T47D (cell line): ENCODE results near the gene OR7D4.
"Not testable (repeated sequence)": the region's sequence is repeated elsewhere in the genome, so short reads cannot be mapped to it uniquely, and the experiment has no call there.

ENCODE experiments used
- DNase-seq, 2 experiments: peaks; one replicate each; pipeline versions ENCODE4 v3.0.0 to v3.0.0-alpha.2; 2011 to 2012; ENCODE audit warnings: low read depth in 1 of 2, low spot score in 1 of 2
- JUND ChIP-seq: IDR thresholded peaks from 2 replicates; pipeline ENCODE4 v1.6.1; 2012; ENCODE audit warnings: low read depth
- in situ Hi-C: cut with HindIII; loops from 2 replicates; pipeline ENCODE4 v1.10.0; 2016; ENCODE audit warnings: low sequenced_read_pairs, low pct_unique_long_range_greater_than_20kb

OR7D4 gene

DNA sequence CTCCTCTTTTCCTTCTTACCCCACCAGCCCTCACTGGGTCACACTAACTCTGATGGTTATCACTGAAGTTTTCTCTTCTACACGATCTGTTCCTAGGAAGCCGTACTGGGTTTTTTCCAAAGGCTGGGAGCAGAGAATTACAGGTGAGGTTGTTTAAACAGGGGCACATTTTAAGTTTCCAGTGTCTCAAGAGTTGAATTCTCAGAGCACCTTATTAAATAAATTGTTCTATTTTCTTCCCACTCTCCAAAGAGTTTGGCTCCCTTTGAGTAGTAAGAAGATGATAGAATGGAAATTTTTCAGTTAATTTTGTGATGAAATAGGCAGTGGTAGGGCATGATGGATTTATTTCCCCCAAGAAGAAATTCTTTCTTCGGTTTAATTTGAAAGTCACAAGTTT is at the start of gene OR7D4:
OR7D4 (minus strand) TSS at position 101 of the 400 bp plus-strand sequence. CDS start 4,752 bp downstream, outside the sequence.
- no peak for DNase-seq
- in situ Hi-C loops: no loop called here
- no peak for TF ChIP-seq JUND

DNA sequence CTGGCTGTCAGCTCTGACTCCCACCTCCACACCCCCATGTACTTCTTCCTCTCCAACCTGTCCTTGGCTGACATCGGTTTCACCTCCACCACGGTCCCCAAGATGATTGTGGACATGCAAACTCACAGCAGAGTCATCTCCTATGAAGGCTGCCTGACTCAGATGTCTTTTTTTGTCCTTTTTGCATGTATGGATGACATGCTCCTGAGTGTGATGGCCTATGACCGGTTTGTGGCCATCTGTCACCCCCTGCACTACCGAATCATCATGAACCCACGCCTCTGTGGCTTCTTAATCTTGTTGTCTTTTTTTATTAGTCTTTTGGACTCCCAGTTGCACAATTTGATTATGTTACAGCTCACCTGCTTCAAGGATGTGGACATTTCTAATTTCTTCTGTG is 31.8 kb upstream of the OR7D4 start:
- DNase-seq: no peak
- in situ Hi-C loops: no loop called here
- no peak for TF ChIP-seq JUND

DNA sequence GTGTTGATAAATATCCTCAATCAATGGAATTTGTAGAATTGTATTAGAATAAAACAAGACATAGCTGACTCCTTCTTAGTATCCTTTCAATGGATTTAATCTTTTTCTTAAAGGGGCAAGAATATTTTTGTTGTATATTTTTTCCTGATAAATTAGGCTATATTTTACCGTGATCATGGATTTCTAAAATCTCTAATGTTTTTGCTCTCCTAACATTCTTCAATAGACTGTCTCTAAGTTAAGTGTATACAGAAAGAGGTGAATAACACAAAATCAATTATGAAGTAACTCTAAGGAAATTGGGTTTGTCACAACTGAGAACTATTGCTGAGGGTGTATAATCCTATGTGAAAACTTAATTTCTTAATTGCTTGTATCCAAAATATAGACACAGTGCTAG is 31.2 kb upstream of the OR7D4 start, which contains the start of gene OR7E24:
OR7E24 (plus strand) TSS at position 301 of the 400 bp plus-strand sequence. CDS start 114 bp downstream, outside the sequence.
- DNase-seq: no peak
- TF ChIP-seq JUND: no peak
- in situ Hi-C loops: no loop called here

DNA sequence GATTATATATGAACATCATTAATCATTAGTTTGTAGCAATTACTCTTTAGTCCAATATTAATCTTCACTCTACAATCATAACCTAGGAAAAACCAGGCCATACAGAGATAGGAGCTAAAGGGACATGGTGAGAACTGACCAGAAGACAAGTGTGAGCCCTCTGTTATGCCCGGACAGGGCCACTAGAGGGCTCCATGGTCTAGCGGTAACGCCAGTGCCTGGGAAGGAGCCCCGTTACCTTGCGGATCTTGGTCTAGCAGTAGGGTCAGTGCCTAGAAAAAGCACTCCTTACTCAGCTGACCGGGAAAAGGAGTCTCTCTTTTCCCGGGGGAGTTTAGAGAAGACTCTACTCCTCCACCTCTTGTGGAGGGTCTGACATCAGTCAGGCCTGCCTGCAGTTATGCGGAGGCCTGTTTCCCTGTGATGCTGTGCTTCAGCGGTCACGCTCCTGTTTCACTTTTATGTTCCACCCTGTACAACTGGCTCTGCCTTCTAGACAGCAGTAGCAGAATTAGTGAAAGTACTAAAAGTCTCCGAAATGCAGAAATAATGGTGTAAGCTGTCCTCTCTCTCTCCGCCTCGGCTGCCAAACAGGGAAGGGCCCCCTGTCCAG is 13.8 kb downstream of the OR7D4 start:
- peak; percentile 21 to 69 for DNase-seq
- in situ Hi-C loops: no loop called here
- no peak for TF ChIP-seq JUND

DNA sequence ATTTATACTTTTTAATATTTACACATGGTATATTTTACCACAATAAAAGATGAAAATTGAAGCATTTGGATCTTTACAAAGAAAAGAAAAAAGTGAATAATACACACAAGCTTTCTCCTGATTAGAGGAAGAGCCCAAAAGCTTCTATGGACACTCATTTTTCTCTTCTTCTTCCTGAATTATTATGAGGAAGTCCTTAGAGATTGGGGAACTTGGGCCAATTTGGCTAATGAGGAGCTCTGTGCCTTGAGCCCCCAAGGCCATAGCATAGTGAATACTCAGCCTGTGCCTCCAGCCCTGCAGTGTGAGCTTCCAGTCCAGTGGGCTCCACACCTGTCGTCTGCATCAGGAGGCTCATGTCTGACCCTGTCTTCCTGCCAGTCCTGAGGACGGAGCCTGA is 21.3 kb downstream of the OR7D4 start:
- DNase-seq, in situ Hi-C loops: not testable (repeated sequence)

DNA sequence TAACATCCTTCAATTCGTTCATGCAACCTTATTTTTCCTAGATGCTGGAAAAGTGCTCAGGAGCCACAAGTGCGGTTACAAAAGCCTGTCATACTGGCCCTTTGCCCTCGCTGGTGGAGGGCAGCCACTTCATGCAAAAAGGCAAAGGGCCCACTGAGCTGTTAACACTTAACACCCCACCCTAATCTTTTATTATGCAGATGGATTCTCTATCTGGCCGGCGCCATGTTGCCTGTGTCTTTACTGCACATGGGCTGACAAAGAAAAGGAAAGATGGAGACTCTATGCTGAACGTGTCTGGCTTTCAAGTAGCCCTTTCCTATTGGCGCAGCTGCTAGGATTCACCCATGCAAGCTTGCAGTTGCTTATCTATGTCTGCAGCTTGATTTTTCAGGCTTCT is 29.9 kb downstream of the OR7D4 start:
- DNase-seq: no peak
- in situ Hi-C loops: no loop called here
- TF ChIP-seq JUND: no peak

DNA sequence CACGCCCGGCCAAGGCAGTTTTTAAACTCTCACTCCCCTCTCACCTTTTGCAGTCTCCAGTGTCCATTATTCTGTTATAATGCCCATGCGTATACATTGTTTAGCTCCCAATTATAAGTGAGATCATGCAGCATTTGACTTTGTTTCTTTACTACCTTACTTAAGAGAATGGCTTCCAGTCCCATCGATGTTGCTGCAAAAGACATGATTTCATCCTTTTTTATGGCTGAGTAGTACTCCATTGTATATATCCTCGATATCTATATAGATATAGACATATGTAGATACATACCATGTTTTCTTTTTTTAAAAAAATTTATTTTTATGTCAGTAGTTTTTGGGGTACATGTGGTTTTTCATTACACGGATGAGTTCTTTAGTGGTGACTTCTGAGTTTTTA is 32.2 kb downstream of the OR7D4 start:
- in situ Hi-C loops: no loop called here
- TF ChIP-seq JUND: no peak
- no peak for DNase-seq

DNA sequence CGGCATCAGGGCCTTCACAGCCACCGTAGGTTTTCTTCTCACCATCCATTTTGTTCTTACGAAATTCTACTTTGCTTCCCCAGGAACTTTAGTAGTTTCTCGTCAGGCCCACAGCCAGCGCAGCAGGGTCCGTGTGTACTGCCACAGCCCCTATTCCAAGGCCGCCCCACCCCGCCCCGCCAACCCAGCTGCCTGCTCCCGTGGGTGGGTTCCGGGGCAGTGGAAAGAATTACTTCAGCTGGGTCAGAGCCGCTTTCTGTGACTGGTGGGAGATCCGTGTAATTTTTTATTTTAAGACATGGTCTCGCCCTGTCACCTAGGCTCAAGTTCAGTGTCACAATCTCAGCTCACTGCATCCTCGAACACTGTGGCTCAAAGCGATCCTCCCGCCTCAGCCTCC is 36.4 kb downstream of the OR7D4 start:
- no peak for TF ChIP-seq JUND
- in situ Hi-C loops: no loop called here
- DNase-seq: no peak

DNA sequence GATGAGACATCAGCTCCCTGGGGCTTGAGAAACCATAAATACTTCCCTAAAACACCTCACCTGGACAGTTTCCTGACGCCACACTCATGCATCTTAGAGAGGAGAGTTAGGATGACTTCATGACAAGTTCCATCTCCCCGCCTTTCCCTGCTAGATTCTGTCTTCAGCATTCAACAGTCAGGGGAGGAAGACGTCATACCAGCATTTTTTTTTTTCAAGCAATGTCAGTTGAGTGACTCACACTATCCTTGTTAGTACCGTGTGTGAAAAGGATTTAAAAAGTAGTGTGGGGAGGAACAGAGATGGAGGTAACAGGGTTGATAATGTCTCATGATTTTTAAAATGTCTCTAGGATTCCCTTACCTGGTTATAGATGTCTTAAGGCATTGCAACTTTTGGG is 40.5 kb downstream of the OR7D4 start, which contains the start of gene OR7D2:
OR7D2 (plus strand) TSS at position 79 of the 400 bp plus-strand sequence. CDS start 6,803 bp downstream, outside the sequence.
- in situ Hi-C loops: no loop called here
- DNase-seq: no peak
- TF ChIP-seq JUND: no peak

DNA sequence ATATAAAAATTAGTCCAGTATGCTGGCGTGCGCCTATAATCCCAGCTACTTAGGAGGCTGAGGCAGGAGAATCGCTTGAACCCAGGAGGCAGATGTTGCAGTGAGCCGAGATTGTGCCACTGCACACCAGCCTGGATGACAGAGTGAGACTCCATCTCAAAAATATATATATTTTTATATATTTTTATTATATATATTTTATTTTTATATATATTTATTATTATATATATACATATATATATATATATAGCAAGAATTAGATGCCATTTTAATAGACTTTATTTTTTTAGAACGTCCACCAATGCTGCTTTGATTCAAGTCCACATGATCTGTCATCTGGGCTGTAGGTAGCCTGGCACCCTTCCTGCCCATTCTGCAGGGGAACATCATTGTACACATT is 44.1 kb downstream of the OR7D4 start:
- in situ Hi-C loops: no loop called here
- no peak for TF ChIP-seq JUND
- DNase-seq: no peak

DNA sequence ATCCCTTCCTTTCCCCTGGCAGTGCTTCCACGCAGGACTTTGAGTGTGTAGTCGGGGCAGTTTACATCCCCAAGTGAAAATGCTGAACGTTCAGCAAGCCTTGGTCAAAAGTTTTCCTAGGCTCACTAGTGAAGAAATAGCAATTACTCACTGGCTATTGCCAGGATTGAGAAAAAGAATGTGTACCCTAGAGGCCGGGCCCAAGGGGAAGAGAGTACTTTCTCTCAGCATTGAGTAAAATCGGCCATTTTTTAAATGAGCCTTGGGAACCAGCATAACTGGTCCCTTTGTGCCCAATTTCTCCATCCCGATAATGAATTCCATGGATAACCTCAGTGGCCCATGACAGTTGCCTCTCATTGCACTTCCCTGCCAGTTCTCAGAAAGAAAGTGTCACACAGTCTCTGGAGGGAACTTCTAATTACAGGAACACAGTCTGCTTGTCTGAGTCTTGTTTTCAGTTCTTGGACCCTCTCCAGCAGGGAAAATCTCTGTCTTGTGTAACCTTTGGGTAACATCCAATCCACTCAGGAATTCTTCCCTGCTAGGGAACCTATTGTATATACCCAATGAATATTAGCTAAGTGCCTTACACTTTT is 47.9 kb downstream of the OR7D4 start:
- TF ChIP-seq JUND: no peak
- no peak for DNase-seq
- in situ Hi-C loops: no loop called here

DNA sequence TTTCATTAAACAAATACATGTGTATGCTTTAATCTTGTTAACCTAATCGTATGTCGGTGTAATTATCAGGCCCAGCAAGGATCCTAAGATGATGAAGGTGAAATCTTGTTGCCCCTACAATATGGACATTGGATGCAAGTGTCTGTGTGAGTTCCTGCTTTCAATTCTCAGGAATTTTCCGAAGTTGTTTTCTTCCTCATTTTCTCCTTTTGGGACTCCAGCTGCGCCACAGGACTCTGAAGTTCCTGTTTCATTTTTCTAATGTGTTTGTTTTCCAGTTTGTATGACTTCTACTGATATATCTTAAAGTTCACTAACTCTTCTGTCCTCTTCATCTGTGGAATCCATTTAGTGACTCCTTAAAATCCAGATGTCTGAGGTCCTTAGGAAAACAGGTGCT is 52.5 kb downstream of the OR7D4 start:
- in situ Hi-C loops: no loop called here
- TF ChIP-seq JUND: no peak
- DNase-seq: no peak

DNA sequence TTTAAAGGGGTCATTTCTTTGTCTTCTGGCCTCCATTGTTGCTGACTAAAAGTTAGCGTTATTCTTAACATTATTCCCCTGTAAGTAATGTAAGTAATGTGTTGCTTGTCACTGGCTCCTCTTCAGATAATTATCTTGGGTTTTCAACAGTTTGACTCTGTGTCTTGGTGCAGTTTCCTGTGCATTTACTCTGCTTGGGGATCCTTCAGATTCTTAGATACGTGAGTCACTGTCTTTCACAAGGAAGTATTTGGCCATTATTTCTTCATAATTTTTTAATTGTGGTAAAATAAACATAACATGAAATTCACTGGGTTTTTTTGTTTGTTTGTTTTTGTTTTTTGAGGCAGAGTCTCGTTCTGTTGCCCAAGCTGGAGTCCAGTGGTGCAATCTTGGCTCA is 54.1 kb downstream of the OR7D4 start:
- in situ Hi-C loops: no loop called here
- TF ChIP-seq JUND: no peak
- DNase-seq: no peak

DNA sequence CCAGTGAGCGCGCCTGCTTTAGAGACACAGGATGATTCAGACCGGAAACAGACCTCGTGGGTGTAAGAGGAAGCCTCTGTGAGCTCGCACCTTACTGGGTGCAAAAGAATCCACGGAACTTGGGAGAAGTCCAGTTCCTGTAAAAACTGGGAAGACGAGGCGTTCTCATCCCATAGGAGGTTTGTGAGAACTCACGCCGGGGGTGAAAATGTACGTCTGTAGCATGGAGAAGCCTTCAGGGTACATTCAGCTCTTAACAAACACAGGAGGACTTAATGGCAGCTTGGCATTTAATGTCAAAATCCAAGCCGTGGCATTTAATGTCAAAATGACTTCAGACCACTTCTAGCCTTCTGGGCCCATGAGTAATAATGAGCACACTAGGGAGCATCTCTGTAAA is 58.0 kb downstream of the OR7D4 start:
- no peak for DNase-seq
- in situ Hi-C loops: no loop called here
- TF ChIP-seq JUND: no peak
